SK-N-MC (cell line): ENCODE results near the gene GAGE13.
"Not testable (repeated sequence)": the region's sequence is repeated elsewhere in the genome, so short reads cannot be mapped to it uniquely, and the experiment has no call there.

Experiments used
- DNase-seq: peaks from one replicate; pipeline ENCODE4 v3.0.0-alpha.2; 2011; ENCODE audit warnings: low read depth, low spot score
- H3K27ac ChIP-seq: fragments of 200-600 bp; sonication (generic); 2 replicates; pipeline ENCODE4 v1.5.1; 2016; ENCODE audit warnings: mixed run types
- H3K36me3 ChIP-seq: fragments of 200-600 bp; sonication (generic); 2 replicates; pipeline ENCODE4 v1.6.1; 2017; ENCODE audit warnings: antibody characterized with exemption, low read length, mixed read lengths; ENCODE audit not compliant: insufficient read depth
- H3K4me3 ChIP-seq: fragments of 200-600 bp; sonication (generic); 2 replicates; pipeline ENCODE4 v1.5.1; 2016
- H3K9ac ChIP-seq: fragments of 200-600 bp; sonication (generic); 2 replicates; pipeline ENCODE4 v1.8.0; 2017; ENCODE audit warnings: mixed run types, mixed read lengths; ENCODE audit not compliant: insufficient read length
- H3K9me3 ChIP-seq: fragments of 200-600 bp; sonication (generic); 2 replicates; pipeline ENCODE4 v1.6.1; 2017; ENCODE audit warnings: low read depth, mild to moderate bottlenecking, antibody characterized with exemption, low read length, moderate library complexity, mixed read lengths

Gene GAGE13

GRCh38 chrX:49331841-49332240, 459 bp downstream of the GAGE13 start:
- H3K9ac ChIP-seq, H3K36me3 ChIP-seq, H3K27ac ChIP-seq, H3K4me3 ChIP-seq, DNase-seq, H3K9me3 ChIP-seq: not testable (repeated sequence)

DNA sequence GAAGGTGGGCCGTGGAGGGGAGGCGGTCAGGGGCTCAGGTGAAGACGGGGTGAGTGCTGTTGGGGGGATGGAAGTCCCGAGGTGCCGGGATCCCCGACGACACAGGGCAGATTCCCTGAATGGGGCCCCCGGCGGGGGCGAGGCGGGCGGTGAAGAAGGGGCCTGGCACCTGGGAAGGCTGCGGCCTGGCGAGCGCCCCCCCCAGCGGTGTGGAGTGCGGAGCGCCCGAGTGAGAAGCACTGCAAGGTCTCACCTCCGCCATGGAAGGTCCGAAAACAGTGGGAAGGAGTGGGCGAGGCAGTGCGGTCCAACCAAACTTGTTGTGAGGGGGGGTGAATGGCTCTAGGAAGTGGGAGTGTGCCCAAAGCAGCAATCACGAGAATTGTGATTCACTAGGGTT, 10.1 kb downstream of the GAGE13 start:
- H3K9me3 ChIP-seq, H3K36me3 ChIP-seq, H3K4me3 ChIP-seq, H3K9ac ChIP-seq, DNase-seq, H3K27ac ChIP-seq: not testable (repeated sequence)

DNA sequence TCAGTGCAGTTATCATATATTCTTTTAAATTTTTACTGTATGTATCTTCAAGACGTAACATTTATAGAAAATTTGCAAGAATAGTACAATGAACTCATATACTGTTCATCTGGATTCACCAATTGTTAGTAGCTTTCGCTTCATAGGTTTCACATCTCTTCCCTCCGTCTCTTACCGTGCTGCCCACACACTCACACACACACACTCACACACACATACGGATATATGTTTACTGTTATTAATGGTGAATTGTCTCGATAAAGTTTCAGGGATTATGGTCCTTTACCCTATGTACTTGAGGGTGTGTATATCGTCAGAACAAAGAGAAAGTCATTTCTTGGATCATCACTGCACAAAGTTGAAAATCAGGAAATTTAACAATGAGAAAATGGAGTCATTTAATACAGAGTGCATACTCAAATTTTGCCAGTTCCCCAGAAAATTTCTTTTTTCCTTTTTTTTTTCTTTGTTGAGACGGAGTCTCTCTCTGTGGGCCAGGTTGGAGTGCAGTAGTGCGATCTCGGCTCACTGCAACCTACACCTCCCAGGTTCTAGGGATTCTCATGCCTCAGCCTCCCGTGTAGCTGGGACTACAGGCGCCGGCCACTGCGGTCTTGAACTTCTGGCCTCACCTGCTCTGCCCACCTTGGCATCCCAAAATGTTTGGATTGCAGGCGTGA, 13.3 kb downstream of the GAGE13 start:
- not testable (repeated sequence) for H3K36me3 ChIP-seq, H3K9ac ChIP-seq, H3K9me3 ChIP-seq, H3K4me3 ChIP-seq, H3K27ac ChIP-seq, DNase-seq

DNA sequence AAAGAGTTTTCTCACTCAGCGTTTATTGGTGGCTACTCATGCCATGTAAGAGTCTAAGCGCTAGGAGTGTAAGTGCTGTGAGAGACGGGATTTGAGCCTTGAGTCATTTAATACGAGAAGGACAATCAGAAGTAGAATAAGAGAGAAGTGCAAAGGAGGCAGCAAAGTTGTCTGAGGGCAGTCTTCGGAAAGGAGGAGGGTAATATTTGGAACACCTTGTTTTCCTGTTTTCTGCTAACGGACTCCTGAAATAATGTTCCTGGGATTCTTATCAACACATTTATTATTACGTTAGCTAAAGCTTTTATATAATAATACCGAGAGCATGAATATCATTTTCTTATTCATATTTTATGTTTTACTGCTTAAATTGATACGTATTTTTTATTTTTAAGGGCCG, 14.0 kb downstream of the GAGE13 start:
- DNase-seq, H3K9me3 ChIP-seq, H3K4me3 ChIP-seq, H3K36me3 ChIP-seq, H3K27ac ChIP-seq, H3K9ac ChIP-seq: not testable (repeated sequence)

GRCh38 chrX:49346150-49346549, 14.8 kb downstream of the GAGE13 start:
- not testable (repeated sequence) for H3K9ac ChIP-seq, H3K4me3 ChIP-seq, H3K9me3 ChIP-seq, DNase-seq, H3K27ac ChIP-seq, H3K36me3 ChIP-seq
